ENCODE measurements around the gene SNAP47.

DNA sequence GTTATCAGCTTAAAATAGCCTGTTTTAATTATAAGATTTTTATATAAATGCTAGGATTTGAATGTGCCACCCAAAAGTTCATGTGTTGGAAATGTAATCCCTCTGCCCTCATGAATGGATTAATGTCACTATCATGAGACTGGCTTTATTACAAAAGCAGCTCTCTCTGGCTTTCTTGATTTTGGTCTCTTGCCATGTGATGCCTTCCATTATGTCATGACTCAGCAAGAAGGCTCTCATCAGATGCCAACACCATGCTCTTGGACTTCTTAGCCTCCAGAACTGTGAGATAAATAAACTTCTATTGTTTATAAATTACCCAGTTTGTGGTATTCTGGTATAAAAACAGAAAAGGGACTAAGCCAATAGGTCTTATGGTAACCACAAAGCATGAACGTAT lies 73.3 kb downstream of the SNAP47 start:
- TF ChIP-seq POLR2A (IDR thresholded peaks at IDR 0.05): no peak
- TF ChIP-seq, protein P1, sequence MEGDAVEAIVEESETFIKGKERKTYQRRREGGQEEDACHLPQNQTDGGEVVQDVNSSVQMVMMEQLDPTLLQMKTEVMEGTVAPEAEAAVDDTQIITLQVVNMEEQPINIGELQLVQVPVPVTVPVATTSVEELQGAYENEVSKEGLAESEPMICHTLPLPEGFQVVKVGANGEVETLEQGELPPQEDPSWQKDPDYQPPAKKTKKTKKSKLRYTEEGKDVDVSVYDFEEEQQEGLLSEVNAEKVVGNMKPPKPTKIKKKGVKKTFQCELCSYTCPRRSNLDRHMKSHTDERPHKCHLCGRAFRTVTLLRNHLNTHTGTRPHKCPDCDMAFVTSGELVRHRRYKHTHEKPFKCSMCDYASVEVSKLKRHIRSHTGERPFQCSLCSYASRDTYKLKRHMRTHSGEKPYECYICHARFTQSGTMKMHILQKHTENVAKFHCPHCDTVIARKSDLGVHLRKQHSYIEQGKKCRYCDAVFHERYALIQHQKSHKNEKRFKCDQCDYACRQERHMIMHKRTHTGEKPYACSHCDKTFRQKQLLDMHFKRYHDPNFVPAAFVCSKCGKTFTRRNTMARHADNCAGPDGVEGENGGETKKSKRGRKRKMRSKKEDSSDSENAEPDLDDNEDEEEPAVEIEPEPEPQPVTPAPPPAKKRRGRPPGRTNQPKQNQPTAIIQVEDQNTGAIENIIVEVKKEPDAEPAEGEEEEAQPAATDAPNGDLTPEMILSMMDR (IDR thresholded peaks at IDR 0.05): no peak

Data from body of pancreas (tissue), 4 donors.